ENCODE results near the gene ROR1. TPM values are rescaled to one million over a fixed set of nuclear protein-coding genes. Genes with fewer than 3 reads are reported as not detected.

ROR1 gene
- total and polyA plus RNA-seq, 2 donors (not counting 1 experiment from before 2014, with no cell fraction given) = 0.46 to 16.0 TPM

GRCh38 chr1:63886340-63886739 lies 112.5 kb downstream of the ROR1 start:
- CTCF ChIA-PET = interaction anchor here (0.6 to 1.2 kb wide), 2 partner anchors 27 to 113 kb away, joined by 3 to 4 read pairs; partner anchors contain the start of gene ROR1
- DNase-seq (no peak), ATAC-seq (ENCODE audit: low read depth) (no peak)
- Histone ChIP-seq H2AFZ (ENCODE audit: insufficient read depth, low read depth, low read length, poor library complexity, severe bottlenecking) (no peak overlapping the region), H3K4me2 (replicated peaks; ENCODE audit: low read depth, low read length, poor library complexity, severe bottlenecking) (no peak overlapping the region), H3K9me3 (ENCODE audit: control extremely low read depth in 1 of 3, control insufficient read depth in 2 of 3, insufficient read depth in 1 of 3, low read length in 2 of 3) (peaks cover 0 to 3% (median 0%) of the 10 kb centered on the region in 3 donors), H3K27me3 (replicated peaks in 1 of 4; ENCODE audit: control extremely low read depth in 1 of 4, control insufficient read depth in 3 of 4, insufficient read depth in 4 of 4, low read length in 3 of 4) (peaks cover 0 to 7% (median 3%) of the 10 kb centered on the region in 4 experiments), H3K4me3 (ENCODE audit: control extremely low read depth in 1 of 5, extremely low read depth in 1 of 5, insufficient read depth in 1 of 5, low read depth in 2 of 5, low read length in 4 of 5) (no peak overlapping the region), H3K9ac (ENCODE audit: low read length) (no peak overlapping the region), H3K27ac (ENCODE audit: low read length in 2 of 2) (no peak overlapping the region), H3K79me2 (ENCODE audit: control insufficient read depth, insufficient read depth, low read length) (no peaks in the 10 kb centered on the region), H4K20me1 (ENCODE audit: control insufficient read depth, insufficient read depth, low read length, poor library complexity, severe bottlenecking) (no peaks in the 10 kb centered on the region), H3K4me1 (ENCODE audit: control insufficient read depth in 2 of 2, insufficient read depth in 2 of 2, low read length in 2 of 2) (peaks cover 16 to 31% of the 10 kb centered on the region in 2 donors), H3K36me3 (replicated peaks in 1 of 2; ENCODE audit: control extremely low read depth in 1 of 2, control insufficient read depth in 1 of 2, extremely low read depth in 1 of 2, insufficient read depth in 2 of 2, low read length in 1 of 2) (no peaks in the 10 kb centered on the region)
- peaks cover 24% of the 10 kb centered on the region for H3K4me1 Mint-ChIP-seq
- intact Hi-C loops (cut with micrococcal nuclease) = no loop called here
- TF ChIP-seq EZH2 (IDR thresholded peaks at IDR 0.05; ENCODE audit: borderline replicate concordance, insufficient read depth, low read depth, low read length, poor library complexity, severe bottlenecking) = no peak
- no peak for TF ChIP-seq CTCF (IDR thresholded peaks at IDR 0.05)
- H3K27ac Mint-ChIP-seq = no peak overlapping the region
- no peak overlapping the region for H3K4me3 Mint-ChIP-seq
- no CpG with 5 or more reads among the region's 3 CpGs for WGBS (ENCODE audit: insufficient coverage)
- POLR2A ChIA-PET = no interaction called here
- H3K9me3 Mint-ChIP-seq (ENCODE audit: insufficient read depth) = peaks cover 2% of the 10 kb centered on the region
- H3K27me3 Mint-ChIP-seq = peaks cover 16% of the 10 kb centered on the region

GRCh38 chr1:63887809-63888208 lies 114.0 kb downstream of the ROR1 start:
- Histone ChIP-seq H3K27me3 (replicated peaks in 1 of 4; ENCODE audit: control extremely low read depth in 1 of 4, control insufficient read depth in 3 of 4, insufficient read depth in 4 of 4, low read length in 3 of 4) (peaks cover 0 to 7% (median 3%) of the 10 kb centered on the region in 4 experiments), H4K20me1 (ENCODE audit: control insufficient read depth, insufficient read depth, low read length, poor library complexity, severe bottlenecking) (no peaks in the 10 kb centered on the region), H3K4me1 (ENCODE audit: control insufficient read depth in 2 of 2, insufficient read depth in 2 of 2, low read length in 2 of 2) (peaks cover 31 to 45% of the 10 kb centered on the region in 2 donors), H3K4me2 (replicated peaks; ENCODE audit: low read depth, low read length, poor library complexity, severe bottlenecking) (no peak overlapping the region), H3K9me3 (ENCODE audit: control extremely low read depth in 1 of 3, control insufficient read depth in 2 of 3, insufficient read depth in 1 of 3, low read length in 2 of 3) (peaks cover 0 to 3% (median 0%) of the 10 kb centered on the region in 3 donors), H3K36me3 (replicated peaks in 1 of 2; ENCODE audit: control extremely low read depth in 1 of 2, control insufficient read depth in 1 of 2, extremely low read depth in 1 of 2, insufficient read depth in 2 of 2, low read length in 1 of 2) (no peaks in the 10 kb centered on the region), H3K4me3 (ENCODE audit: control extremely low read depth in 1 of 5, extremely low read depth in 1 of 5, insufficient read depth in 1 of 5, low read depth in 2 of 5, low read length in 4 of 5) (no peak overlapping the region), H2AFZ (ENCODE audit: insufficient read depth, low read depth, low read length, poor library complexity, severe bottlenecking) (no peak overlapping the region), H3K79me2 (ENCODE audit: control insufficient read depth, insufficient read depth, low read length) (no peaks in the 10 kb centered on the region), H3K27ac (ENCODE audit: low read length in 2 of 2) (no peak overlapping the region), H3K9ac (ENCODE audit: low read length) (no peak overlapping the region)
- H3K4me1 Mint-ChIP-seq = peaks cover 39% of the 10 kb centered on the region
- H3K4me3 Mint-ChIP-seq = peak overlapping the region; percentile 7
- intact Hi-C loops (cut with micrococcal nuclease) = no loop called here
- POLR2A ChIA-PET = no interaction called here
- DNase-seq (no peak), ATAC-seq (ENCODE audit: low read depth) (no peak)
- no CpG with 5 or more reads among the region's 2 CpGs for WGBS (ENCODE audit: insufficient coverage)
- CTCF ChIA-PET = interaction anchor here (0.6 to 1.3 kb wide), 3 partner anchors 10 to 307 kb away, joined by 3 to 4 read pairs (median 4); no protein-coding TSS in a partner anchor
- TF ChIP-seq EZH2 (IDR thresholded peaks at IDR 0.05; ENCODE audit: borderline replicate concordance, insufficient read depth, low read depth, low read length, poor library complexity, severe bottlenecking) = no peak
- no peak for TF ChIP-seq CTCF (IDR thresholded peaks at IDR 0.05)
- peaks cover 2% of the 10 kb centered on the region for H3K9me3 Mint-ChIP-seq (ENCODE audit: insufficient read depth)
- no peak overlapping the region for H3K27ac Mint-ChIP-seq
- H3K27me3 Mint-ChIP-seq = peaks cover 16% of the 10 kb centered on the region
